Measurements from ENCODE around the gene COG7. TPM values are rescaled to one million over a fixed set of nuclear protein-coding genes. Genes with fewer than 3 reads are reported as not detected.

COG7 gene
- total RNA-seq, 2 donors from 2014 or later = 9.0 to 11.2 TPM

- Histone ChIP-seq H3K9me3 (no peaks in the 10 kb centered on the region), H3K27ac (peak overlapping the region in 1 of 2 donors; percentile 24), H3K4me1 (no peaks in the 10 kb centered on the region), H3K36me3 (peaks cover 58% of the 10 kb centered on the region), H3K4me3 (no peak overlapping the region), H3K27me3 (no peaks in the 10 kb centered on the region)
- no peak for TF ChIP-seq CTCF (IDR thresholded peaks at IDR 0.05)
- no peak for DNase-seq (ENCODE audit: low spot score)
These were observed 44.7 kb downstream of the COG7 start for GRCh38 chr16:23408242-23408822.

GRCh38 chr16:23407436-23408127 lies 45.4 kb downstream of the COG7 start:
- TF ChIP-seq CTCF (IDR thresholded peaks at IDR 0.05) = no peak
- H3K27ac ChIP-seq = no peak overlapping the region
- peaks cover 56% of the 10 kb centered on the region for H3K36me3 ChIP-seq
- H3K27me3 ChIP-seq = no peaks in the 10 kb centered on the region
- H3K4me1 ChIP-seq = no peaks in the 10 kb centered on the region
- H3K9me3 ChIP-seq = no peaks in the 10 kb centered on the region
- no peak overlapping the region for H3K4me3 ChIP-seq
- DNase-seq (ENCODE audit: low spot score) = no peak

- no peak overlapping the region for H3K27ac ChIP-seq
- no peak for DNase-seq (ENCODE audit: low spot score)
- no peaks in the 10 kb centered on the region for H3K9me3 ChIP-seq
- H3K4me1 ChIP-seq = no peaks in the 10 kb centered on the region
- H3K36me3 ChIP-seq = peaks cover 56% of the 10 kb centered on the region
- H3K4me3 ChIP-seq = no peak overlapping the region
- H3K27me3 ChIP-seq = no peaks in the 10 kb centered on the region
- no peak for TF ChIP-seq CTCF (IDR thresholded peaks at IDR 0.05)
These were observed 46.3 kb downstream of the COG7 start for GRCh38 chr16:23406546-23407240.

GRCh38 chr16:23406024-23406423 lies 47.0 kb downstream of the COG7 start:
- Histone ChIP-seq H3K27ac (no peak overlapping the region), H3K4me1 (no peaks in the 10 kb centered on the region), H3K4me3 (no peak overlapping the region), H3K9me3 (no peaks in the 10 kb centered on the region), H3K36me3 (peaks cover 63% of the 10 kb centered on the region), H3K27me3 (no peaks in the 10 kb centered on the region)
- no peak for TF ChIP-seq CTCF (IDR thresholded peaks at IDR 0.05)
- DNase-seq (ENCODE audit: low spot score) = no peak

GRCh38 chr16:23403547-23403946 lies 49.4 kb downstream of the COG7 start:
- Histone ChIP-seq H3K27ac (no peak overlapping the region), H3K9me3 (no peaks in the 10 kb centered on the region), H3K36me3 (peaks cover 53% of the 10 kb centered on the region), H3K27me3 (no peaks in the 10 kb centered on the region), H3K4me1 (peaks cover 0 to 8% of the 10 kb centered on the region in 2 donors), H3K4me3 (no peak overlapping the region)
- no peak for TF ChIP-seq CTCF (IDR thresholded peaks at IDR 0.05)
- no peak for DNase-seq (ENCODE audit: low spot score)
